Body of pancreas (tissue), 4 donors: ENCODE data around the gene HOXC10.

Experiments
- POLR2A ChIP-seq, 3 donors: fragments of 450-650 bp; IDR thresholded peaks; one replicate each; pipeline ENCODE4 v1.6.1; 2016; ENCODE audit warnings: antibody characterized with exemption in 3 of 3, mild to moderate bottlenecking in 2 of 3
- TF ChIP-seq, protein P1 (sequence below), 7 experiments: fragments of 450-650 bp in 4 of 7; fragments of 200-600 bp in 3 of 7; sonication (generic) in 3 of 7; IDR thresholded peaks; one replicate each; pipeline ENCODE4 v1.5.1; 2016 to 2019; ENCODE audit warnings: antibody characterized with exemption in 7 of 7

DNA sequence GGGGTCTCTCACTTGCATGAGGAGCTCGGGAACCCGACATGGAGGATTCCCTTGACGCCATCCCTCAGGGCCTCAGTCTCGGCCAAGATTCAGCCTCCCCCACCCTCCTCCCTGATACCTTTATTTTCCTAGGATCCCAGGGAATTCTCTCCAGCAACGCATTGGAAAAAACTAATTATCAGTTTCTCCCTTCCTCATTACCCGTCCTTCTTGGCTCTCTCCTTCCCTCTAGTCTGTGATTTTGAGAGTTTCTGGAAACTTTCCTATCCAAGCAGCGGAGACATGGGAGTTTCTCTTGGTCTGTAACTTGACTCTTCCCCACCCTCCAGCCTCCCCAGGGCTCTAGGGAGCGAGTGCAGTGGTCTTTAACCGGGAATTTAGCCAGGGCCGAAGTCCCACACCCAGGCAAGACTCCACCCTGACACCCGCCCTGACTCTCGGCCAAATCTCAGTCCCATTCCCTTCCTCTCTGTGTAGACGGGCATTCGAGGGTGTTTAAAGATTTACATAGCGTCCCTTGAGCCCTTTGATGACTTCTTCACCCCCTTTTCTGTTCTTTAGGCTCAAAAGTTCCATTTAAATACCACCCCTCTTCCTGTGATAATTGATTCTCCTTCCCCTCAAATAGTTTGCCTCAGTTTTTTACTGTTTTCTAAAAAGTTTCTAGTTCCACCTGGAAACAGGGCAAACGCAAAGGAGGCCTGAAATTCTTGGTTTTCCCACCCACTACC is 54.6 kb downstream of the HOXC10 start:
- TF ChIP-seq, protein P1, sequence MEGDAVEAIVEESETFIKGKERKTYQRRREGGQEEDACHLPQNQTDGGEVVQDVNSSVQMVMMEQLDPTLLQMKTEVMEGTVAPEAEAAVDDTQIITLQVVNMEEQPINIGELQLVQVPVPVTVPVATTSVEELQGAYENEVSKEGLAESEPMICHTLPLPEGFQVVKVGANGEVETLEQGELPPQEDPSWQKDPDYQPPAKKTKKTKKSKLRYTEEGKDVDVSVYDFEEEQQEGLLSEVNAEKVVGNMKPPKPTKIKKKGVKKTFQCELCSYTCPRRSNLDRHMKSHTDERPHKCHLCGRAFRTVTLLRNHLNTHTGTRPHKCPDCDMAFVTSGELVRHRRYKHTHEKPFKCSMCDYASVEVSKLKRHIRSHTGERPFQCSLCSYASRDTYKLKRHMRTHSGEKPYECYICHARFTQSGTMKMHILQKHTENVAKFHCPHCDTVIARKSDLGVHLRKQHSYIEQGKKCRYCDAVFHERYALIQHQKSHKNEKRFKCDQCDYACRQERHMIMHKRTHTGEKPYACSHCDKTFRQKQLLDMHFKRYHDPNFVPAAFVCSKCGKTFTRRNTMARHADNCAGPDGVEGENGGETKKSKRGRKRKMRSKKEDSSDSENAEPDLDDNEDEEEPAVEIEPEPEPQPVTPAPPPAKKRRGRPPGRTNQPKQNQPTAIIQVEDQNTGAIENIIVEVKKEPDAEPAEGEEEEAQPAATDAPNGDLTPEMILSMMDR (IDR thresholded peaks at IDR 0.05): no peak
- no peak for TF ChIP-seq POLR2A (IDR thresholded peaks at IDR 0.05)
